GM21825 (cell line): ENCODE measurements around the gene IL10.
"Not testable (repeated sequence)": the region's sequence is repeated elsewhere in the genome, so short reads cannot be mapped to it uniquely, and the experiment has no call there.

Source experiments
- ATAC-seq: cut with Tn5 transposase; IDR thresholded peaks from one replicate; pipeline ENCODE4 v1.9.1; 2021; ENCODE audit warnings: mild to moderate bottlenecking, moderate library complexity; ENCODE audit not compliant: unreplicated experiment

Gene IL10

DNA sequence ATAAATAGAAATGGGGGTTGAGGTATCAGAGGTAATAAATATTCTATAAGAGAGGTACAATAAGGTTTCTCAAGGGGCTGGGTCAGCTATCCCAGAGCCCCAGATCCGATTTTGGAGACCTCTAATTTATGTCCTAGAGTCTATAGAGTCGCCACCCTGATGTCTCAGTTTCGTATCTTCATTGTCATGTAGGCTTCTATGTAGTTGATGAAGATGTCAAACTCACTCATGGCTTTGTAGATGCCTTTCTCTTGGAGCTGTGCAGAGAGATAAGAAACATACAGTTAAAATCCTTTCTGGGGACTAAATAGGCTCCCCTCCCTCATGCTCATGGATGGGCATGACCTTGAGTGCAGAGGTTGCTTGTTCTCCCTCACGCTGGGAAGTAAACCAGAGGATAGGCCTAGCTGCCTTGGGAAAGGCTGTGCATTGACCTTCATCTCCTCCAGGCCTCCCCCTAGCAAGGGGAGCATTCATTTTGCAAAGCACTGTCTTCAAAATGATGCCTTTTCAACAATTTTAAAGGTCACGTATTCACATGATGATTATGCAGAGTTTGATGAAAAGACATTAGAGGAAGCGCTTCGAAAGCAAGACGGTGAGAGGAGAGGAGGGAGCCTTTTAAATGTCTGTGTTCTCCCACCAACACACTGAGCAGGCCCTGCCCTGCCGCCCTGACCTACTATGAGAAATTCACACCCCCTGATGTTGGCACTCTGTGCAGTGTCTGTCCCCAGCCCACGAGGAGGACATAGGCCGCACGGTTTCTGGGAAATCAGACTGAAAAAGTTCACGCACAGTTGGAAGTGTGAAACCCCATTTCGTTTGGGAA, 3.6 kb downstream of the IL10 start:
- peak; percentile 3 for ATAC-seq

DNA sequence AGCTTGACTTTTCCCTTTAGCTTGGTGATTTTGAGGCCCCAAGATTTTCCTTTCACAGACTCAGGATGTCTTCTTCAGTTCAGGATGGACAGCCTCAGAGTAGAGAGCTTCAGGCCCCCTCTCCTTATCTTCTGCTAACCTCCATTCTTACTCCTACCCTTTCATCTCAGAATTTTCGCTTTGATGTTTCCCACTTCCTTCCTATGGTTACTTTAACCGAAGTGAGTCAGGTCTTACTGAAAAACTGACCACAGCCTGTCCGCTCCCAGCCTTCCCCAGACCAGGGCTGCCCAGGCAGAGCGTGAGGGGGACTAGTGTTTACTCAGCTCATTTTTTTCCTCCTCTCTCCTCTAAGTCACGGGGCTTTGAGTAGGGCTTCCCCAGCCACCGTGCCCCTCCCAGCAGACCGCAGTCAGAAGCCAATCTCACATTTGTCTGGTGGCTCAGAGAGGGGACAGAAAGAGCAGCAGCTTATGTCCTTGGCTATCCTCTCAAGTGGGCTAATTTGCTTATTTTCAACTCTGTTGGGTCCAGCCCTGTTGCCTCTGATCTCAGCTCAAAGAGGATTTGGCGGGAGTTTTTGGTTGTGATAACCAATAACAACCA, 5.9 kb downstream of the IL10 start:
- ATAC-seq, result peak; percentile 45

DNA sequence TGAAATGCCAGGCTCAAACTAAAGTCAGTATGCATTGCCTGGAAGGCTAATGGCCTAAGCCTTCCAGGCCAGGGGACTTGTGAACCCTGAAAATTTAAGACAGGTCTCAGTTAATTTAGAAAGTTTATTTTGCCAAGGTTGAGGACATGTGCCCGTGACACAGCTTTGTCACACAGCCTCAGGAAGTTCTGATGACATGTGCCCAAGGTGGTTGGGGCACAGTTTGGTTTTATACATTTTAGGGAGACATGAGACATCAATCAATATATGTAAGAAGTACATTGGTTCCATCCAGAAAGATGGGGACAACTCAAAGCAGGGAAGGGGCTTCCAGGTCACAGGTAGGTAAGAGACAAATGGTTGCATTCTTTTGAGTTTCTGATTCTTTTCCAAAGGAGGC, 6.5 kb downstream of the IL10 start:
- not testable (repeated sequence) for ATAC-seq

DNA sequence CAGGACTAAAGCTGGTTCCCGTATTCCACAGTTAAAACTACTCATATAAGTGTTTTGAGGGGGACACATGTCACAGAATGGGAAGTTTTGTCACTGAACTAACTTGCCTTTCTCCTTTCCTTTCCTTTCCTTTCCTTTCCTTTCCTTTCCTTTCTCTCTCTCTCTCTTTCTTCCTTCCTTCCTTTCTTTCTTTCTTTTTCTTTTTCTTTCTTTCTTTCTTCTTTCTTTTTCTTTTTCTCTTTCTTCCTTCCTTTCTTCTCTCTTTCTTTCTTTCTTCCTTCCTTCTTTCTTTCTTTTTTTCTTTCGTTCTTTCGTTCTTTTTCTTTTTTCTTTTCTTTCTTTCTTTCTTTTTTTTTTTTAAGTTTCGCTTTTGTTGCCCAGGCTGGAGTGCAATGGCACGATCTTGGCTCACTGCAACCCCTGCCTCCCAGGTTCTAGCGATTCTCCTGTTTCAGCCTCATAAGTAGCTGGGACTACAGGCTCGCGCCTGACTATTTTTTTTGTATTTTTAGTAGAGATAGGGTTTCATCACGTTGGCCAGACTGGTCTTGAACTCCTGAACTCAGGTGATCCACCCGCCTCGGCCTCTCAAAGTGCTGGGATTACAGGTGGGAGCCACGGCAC, 9.4 kb downstream of the IL10 start:
- not testable (repeated sequence) for ATAC-seq

DNA sequence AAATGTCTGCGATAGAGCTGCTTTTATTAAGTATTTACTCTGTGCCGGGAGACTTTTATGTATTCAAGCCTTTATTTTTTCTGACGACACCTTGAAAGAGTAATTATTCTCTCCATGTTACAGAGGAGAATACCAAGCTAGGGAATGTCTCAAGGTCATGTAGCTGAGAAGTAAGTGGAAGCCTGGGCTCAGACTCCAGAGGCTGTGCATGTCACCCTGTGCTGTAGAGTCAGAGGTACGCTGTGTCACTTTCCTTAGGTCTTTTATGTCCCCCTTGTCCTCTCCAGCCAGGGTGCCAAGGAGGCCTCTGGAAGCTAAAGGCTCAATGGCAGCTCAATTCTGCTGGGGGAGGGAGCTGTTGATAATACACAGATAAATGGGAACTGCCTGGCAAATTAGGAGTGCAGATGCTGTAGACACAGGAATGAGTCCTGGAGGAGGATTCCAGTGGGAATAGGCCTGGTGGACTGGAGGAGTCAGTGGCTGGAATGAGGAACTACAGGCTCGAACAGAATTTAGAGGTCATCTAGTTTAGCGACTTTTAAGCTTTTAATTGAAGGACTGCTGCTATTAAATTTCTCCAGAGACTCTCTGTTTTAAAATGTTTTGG, 11.0 kb downstream of the IL10 start:
- ATAC-seq, result no peak

DNA sequence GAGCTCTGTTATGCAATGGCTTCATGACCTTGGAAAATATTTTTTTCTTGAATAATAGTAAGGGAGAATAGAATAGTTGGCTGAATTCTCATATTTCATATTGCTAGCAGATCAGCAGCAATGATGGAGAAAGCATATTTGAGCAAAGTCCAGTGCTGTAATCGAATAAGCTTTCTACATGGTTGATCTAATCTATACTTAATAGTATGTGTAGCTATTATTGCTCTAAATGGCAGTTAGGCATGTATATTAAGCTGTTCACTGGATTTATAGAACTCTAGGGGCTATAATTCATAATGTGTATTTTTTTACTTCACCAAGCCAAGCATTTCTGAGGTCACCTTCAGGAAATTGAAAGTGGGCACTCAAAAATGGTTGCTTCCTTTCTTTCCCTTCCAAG, 11.7 kb downstream of the IL10 start:
- no peak for ATAC-seq

DNA sequence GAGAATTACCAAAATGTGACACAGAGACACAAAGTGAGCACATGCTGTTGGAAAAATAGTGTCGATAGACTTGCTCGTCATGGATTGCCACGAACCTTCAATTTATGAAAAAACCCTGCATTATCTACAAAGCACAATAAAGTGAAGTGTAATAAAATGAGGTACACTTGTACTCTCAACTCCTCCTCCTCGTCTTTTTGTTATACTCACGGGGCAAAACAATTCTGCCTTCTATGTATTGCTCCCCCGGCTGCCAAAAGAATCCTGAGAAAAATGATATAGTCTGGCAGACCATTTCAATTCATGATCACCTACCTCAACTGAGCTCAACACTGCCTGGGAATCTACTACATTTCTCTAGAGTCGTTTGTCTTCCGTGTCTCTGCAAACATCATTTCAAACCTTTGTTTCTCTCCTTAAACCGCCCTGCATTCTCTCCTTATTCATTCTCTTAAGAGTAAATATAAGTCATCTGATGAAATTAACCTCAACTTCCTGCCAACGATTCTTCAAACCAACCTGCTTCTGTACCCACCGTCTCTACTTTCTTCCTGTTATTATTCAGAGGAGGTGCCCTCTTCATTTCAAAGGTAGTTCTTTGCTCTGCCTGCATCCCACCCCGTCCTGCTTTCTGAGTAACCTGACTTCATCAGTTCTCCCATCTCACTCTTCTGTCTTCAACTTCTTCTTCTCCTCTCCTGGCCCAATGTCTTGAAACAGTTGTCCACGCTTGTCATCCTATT, 14.6 kb downstream of the IL10 start:
- ATAC-seq, result no peak

DNA sequence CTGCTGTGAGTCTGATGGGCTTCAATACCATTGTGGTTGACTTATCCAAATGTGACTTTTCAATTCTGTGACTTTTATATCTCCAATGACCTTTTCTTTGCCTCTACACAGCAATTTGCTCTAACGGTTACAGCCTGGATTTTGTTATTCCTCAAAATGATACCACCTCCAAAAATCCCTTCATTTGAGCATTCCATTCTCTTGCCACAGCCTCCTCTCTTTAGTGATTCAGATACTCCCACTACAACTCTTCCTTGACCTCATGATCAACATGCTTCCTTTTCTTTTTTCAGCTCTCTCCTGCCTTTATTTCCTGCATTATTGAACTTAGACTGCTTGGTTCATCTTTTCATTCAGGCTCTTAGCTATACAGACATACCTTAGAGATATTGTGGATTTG, 18.3 kb downstream of the IL10 start:
- ATAC-seq, result no peak

DNA sequence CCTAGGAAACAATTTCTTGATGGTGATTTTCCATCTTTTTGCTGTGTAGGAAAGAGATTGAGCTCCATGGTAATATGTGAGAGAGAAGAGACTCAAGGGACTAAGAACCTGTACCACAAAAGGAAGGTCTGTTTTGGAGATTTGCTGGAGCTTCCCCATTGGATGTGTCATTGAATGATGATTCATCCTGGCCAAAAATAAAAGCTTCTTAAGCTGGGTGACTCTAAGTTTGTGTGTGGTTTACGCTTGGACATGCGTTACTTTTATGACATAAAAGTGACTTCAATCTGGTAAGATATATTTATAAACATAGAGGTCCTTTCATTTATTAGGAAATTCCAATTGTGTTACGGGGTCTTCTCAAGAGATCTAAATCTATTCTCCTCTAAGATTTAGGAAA, 19.2 kb downstream of the IL10 start:
- no peak for ATAC-seq

DNA sequence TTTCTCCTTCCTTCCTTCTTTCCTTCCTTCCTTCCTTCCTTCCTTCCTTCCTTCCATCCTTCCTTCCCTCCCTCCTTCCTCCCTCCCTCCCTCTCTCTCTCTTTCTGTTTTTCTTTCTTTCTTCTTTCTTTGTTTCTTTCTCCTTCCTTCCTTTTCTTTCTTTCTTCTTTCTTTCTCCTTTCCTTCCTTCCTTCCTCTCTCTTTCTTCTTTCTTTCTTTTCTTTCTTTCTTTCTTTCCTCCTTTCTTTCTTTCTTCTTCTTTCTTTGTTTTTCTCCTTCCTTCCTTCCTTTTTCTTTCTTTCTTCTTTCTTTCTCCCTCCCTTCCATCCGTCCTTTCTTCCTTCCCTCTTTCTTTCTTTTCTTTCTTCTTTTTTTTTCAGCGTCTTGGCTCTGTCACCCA, 19.8 kb downstream of the IL10 start:
- no peak for ATAC-seq

DNA sequence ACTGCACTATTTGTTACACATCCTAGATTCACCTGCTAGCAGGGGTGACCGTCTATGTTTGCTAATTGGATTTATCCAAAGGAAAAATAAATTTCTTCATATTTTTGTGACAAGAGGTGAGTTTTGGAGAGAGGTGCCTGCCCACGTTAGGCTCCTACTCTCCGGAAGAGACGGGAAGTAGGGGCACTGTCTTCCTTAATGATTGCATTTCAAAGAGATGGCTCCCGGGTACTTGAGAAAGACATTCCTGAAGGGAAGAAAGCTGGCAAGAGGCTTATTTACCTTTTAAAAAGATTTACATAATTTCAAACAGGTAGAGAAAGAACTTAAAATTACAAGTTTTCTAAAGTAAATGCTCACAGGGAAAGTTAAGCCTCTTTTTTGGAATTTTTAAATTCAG, 20.4 kb downstream of the IL10 start:
- no peak for ATAC-seq

DNA sequence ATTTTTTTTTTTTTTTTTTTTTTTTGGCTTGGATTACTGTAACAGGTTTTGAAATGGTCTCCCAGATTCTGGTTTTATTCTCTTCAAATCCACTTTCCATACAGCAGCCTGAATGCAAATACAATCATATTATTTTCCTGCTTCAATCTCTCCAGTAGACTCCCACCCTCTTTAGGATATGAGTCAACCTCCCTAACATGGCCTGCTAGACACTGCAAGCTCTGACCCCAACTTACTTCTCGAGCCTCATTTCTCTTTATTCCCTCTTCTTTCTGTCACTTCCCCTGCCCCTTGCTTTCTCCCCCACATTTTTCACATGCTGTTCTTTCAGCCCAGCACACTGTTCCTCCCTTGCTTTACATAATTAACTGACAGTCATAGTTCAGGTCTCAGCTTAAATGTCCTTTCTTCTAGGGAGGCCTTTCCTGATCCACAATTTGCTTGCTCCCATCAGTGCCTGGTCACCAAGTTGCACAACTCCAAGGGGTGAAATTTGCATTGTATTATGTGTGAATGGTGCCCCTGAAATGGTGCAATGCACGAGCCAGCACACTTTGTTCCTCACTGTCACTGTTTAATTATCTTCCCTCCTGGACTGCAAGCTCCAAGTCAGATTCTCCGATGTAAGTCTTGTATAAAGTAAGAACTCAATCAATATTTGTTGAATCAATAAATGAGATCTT, 23.8 kb downstream of the IL10 start:
- no peak for ATAC-seq

DNA sequence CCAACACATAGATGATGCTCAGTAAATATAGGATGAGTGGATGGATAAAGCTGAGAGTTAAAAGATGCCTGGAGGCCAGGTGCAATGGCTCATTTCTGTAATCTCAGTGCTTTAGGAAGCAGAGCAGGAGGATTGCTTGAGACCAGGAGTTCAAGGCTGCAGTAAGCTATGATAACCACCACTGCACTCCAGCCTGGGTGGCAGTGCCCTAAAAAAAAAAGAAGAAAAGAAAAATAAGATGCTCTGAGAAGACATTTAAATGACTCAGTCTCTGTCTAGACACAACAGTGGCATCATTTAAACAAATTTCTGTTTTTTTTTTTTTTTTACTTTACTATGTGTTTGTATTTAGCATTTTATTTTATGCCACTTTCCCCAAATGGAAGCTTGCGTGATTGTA, 27.0 kb downstream of the IL10 start:
- no peak for ATAC-seq

DNA sequence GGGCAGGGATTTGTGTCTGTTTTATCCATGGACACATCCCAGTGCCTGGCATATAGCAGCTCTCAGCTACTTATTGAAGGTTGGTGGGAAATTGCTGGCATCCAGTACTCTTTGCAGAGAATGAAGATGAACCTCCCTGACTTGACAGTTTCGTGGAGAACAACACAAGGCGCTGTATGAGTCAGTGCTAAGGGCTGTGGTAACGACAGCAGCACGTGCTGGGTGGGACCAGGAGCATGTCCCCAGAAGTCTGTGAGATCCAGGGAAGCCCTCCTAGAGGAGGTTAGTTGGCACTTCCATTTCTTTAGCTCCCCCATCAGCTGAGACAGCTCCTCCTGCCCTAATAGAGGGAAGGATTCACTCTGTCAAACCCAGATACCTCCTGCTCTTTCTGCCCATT, 27.6 kb downstream of the IL10 start:
- ATAC-seq, result no peak

DNA sequence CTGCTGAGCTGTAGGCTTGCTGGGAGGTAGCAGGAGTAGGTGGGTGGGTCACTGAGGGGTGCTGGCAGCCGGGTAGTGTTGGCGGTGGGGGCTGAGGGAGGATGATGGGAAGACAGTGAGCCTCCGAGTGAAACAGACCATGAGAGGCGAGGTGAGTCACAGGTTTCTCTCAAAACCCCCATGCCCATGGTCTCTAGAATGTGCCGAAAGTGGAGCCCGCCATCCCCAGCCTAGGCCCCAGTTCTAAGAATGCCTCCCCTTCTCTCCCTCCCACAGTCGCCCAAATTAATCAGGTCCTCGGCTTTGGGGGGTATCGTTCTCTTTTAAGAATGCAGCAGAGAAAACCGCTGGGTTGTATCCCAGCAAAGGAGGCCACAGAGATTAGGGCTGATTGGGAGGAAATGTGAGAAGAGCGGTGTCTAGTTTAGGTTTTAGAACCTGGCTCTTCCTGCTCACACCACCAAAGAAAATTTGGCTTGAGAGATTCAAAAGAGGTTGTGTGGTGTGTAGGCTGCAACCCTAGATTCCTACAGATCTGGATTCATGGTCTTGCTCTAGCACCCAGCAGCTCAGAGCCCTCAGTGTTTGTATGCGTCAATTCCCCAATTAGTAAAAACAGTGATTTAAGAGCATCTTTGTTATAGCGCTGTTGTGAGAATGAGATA, 29.4 kb downstream of the IL10 start:
- no peak for ATAC-seq

DNA sequence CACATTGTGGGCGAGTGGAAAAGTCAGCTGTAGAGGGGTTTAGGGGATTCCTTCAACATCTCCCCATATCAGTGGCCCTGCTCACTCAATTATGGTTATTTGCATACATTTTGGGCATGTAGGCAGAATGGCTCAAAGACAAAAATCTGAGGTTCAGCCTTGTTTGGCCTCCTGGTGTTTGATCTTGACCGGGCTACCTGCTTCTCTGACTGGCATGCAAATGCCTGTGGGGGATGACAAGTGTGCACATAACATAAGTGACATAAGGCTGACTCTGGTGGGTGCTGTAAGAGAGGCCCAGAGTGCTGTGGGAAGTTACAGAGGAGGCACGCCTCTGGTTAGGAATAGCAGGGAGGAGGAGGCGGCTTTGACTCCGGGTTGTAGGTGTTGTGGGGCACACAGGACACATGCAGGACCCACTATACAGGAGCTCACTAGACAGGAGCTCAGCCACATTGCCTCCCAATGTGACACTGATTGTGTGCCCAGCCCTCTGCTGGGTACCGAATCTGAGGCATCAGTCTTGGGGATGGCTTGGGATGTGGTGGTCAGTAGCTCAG, 31.1 kb downstream of the IL10 start:
- no peak for ATAC-seq

DNA sequence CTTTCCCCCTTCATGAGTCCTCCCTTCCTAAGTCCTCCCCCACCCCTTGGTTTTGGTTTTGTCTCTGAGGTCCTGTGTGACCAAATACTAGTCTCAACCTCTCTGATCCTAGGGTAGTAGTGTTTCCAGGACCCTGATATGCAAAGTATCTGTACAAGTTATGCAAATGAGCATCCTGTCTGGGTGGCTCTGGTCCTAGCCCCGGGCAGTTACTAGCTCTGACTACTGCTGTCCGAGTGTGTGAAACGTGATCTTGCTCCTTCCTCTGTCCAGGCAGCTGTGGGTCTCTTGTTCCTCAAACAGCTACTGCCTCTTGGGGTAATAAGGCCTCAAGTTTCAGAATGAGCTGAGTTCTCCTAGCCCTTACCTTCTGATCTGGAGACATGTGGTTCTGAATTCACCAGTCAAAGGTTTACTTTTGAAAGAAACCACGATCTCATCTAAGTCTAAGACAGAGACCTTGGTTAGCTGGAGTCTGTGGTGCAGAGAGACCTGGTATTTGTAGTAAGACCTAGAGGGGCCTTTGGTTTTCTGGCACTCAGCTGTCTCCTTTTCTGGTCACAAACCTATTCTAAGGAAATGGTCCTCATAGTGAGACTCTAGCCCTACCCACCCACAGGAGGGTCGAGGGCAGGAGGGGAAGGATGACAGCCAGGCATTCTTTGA, 32.8 kb downstream of the IL10 start:
- ATAC-seq, result peak; percentile 76

DNA sequence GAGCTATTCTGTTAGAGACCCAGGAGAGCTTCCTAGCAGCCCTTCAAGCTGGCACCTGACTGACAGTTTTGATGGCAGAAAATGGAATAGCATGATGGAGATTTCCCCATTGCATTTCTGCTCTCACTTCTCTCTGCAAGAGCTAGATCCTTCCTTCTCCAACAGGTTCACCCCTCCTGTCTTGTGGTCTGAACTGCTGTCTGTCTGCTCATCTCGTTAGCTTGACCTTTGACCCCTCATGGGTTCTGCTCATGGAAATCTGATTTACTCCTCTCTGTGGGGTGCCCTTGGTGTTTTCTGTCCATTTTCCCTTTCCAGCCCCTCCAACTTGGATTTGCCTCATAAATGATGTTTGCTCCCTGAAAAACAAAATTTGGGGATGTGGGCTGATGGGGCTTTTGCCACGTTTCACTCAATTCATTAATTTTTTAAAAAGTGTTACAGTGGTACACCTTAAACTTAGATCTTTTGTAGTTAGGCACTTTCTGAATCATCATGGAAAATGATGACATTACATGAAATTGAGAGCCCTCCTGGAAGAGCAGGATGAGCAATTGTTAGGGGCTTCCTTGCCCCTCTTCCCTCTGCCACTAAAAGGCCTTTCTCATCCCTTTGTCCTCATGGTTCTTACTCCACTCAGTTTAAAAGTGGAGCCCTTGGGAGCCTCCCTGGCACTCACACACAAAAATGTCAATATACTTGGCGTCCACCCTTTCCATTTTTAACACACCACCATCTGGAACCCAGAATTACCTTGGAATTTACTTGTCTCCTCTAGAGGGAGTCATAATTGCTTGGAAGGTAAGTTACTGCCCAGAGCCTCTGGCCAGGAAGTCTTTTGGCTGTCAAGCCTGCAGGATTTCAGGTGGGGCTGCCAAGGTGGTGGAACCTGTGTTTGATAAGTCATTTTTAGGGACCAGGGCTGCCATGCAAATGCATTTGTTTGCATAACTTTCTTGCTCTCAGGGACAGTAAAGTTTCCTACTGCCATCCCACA, 33.6 kb downstream of the IL10 start:
- no peak for ATAC-seq
